Naive thymus-derived CD8-positive, alpha-beta T cell (primary cell): ENCODE measurements around the gene PARN. TPM values are rescaled to one million over a fixed set of nuclear protein-coding genes. Genes with fewer than 3 reads are reported as not detected.
A peak's percentile ranks its signal among the peaks of the same experiment; 100 is the strongest.

Experiments
- ATAC-seq, 2 donors: fragments of 150-1000 bp; cut with Tn5 transposase in 1 of 2; sonication (Bioruptor Pico), chemical (Tn5 transposase) in 1 of 2; 1 replicate in 1 of 2; 2 replicates in 1 of 2; pipeline ENCODE4 v1.10.0; 2021; ENCODE audit warnings: mild to moderate bottlenecking in 2 of 2, moderate library complexity in 2 of 2
- POLR2A ChIA-PET: fragments of 350-600 bp; sonication (Branson Sonifier 250); formaldehyde crosslinking; loops from one replicate; lab custom pipeline; 2021; ENCODE audit warnings: antibody characterized with exemption; lab: Charles Lee
- DNase-seq, 10 donors: peaks; one replicate each; pipeline versions ENCODE4 v3.0.0 to v3.0.0-alpha.2; 2020 to 2022
- H3K27ac Mint-ChIP-seq, 10 donors: one replicate each; pipeline ENCODE4 v1.8.0; 2020 to 2022; ENCODE audit warnings: mild to moderate bottlenecking in 10 of 10, mixed read lengths in 10 of 10, moderate library complexity in 4 of 10, inconsistent platforms in 1 of 10
- H3K27me3 Mint-ChIP-seq, 5 donors: one replicate each; pipeline ENCODE4 v1.8.0; 2021 to 2022; ENCODE audit warnings: mixed read lengths in 5 of 5
- H3K36me3 Mint-ChIP-seq, 3 donors: one replicate each; pipeline ENCODE4 v1.8.0; 2020 to 2022; ENCODE audit warnings: mixed read lengths in 3 of 3, mild to moderate bottlenecking in 2 of 3, inconsistent platforms in 1 of 3
- H3K4me1 Mint-ChIP-seq, 4 donors: one replicate each; pipeline ENCODE4 v1.8.0; 2021 to 2022; ENCODE audit warnings: mixed read lengths in 4 of 4
- H3K4me3 Mint-ChIP-seq, 10 donors: one replicate each; pipeline ENCODE4 v1.8.0; 2020 to 2022; ENCODE audit warnings: mild to moderate bottlenecking in 10 of 10, mixed read lengths in 10 of 10, moderate library complexity in 6 of 10, inconsistent platforms in 1 of 10
- H3K9me3 Mint-ChIP-seq, 9 donors: one replicate each; pipeline ENCODE4 v1.8.0; 2020 to 2022; ENCODE audit warnings: mixed read lengths in 9 of 9, mild to moderate bottlenecking in 3 of 9, inconsistent platforms in 1 of 9, moderate library complexity in 1 of 9
- polyA plus RNA-seq, 3 donors: library from polyadenylated mRNA; unstranded; fragments of 300-500 nt; fragmentation: Illumina TruSeq; gene quantifications; one replicate each; pipeline ENCODE4 v1.2.3, GENCODE V29; 2021
- total RNA-seq, 8 experiments: library from RNA in 2 of 8; stranded (reverse) in 2 of 8; gene quantifications; one replicate each; pipeline ENCODE4 v1.2.3 and lab custom pipeline; 2021 to 2026

PARN gene
- total and polyA plus RNA-seq, 5 experiments from 2014 or later = 40.8 to 50.8 (median 47.9) TPM

DNA sequence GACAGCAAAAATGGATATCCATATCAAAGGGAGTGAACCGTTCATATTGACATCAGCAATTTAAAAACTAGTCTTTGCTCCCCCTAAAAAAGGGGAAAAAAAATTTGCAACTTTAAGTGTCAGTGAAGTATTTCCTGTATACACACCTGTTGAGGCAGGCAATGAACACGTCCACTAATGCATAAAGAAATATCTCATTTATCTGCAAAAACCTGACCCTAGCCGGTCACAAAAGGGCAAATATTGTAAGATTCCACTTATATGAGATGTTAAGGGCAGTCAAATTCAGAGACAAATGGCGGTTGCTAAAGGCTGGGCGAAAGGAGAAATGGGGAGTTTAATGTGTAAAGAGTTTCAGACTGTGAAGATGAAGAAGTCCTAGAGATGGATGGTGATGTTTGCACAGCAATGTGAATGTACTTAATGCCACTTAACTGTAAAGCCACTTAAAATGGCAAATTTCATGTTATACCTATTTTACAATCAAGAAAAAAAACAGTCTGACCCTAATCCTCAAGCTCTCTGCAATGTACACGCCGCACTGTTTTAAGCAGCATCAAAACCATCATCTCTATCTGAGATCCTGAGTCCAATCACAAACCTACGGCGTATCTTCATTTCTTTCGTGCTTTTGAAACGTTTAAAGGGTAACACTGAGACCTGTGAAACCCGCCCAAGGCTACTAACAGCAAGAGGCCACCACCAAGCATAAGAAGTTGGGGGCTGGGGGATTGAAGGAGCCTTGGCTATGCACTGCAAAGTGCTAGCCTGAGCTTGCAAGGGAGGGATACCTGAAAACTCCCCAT, 1.1 kb downstream of the PARN start:
- H3K4me3 Mint-ChIP-seq = peak overlapping the region; percentile 84 to 98 (median 94)
- POLR2A ChIA-PET = interaction anchor here (0.8 to 1.4 kb wide), 2 partner anchors 47 to 343 kb away, joined by 3 to 14 read pairs; no protein-coding TSS in a partner anchor
- no peaks in the 10 kb centered on the region for H3K27me3 Mint-ChIP-seq
- DNase-seq = peak in 2 of 10 donors; percentile 6 to 39
- peak overlapping the region; percentile 92 to 99 (median 97) for H3K27ac Mint-ChIP-seq
- ATAC-seq = no peak
- peaks cover 0 to 9% (median 0%) of the 10 kb centered on the region in 9 donors for H3K9me3 Mint-ChIP-seq
- H3K4me1 Mint-ChIP-seq = peaks cover 17 to 55% (median 45%) of the 10 kb centered on the region in 4 donors
- H3K36me3 Mint-ChIP-seq = peaks cover 0 to 42% (median 13%) of the 10 kb centered on the region in 3 donors

DNA sequence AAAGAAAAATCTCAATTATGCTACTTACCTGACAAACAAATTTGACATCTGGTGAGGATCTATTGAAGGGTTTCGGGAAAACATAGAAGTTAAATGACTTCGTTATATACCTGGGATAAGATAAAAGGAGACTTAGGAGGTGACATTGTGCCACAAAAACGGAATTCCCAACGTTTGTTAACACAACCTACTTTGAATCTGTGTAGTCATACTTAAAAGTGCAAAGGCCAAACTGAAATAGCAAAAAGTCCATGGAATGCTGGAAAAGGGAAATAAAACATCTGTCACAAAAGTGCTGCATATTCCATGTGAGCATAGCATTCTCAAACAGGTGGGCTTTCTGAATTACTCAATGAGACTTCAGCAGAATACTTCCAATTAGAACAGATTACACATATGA, 3.0 kb downstream of the PARN start:
- peaks cover 0 to 60% (median 17%) of the 10 kb centered on the region in 3 donors for H3K36me3 Mint-ChIP-seq
- H3K4me3 Mint-ChIP-seq = peak overlapping the region in 1 of 10 donors; percentile 10
- POLR2A ChIA-PET = no interaction called here
- H3K27ac Mint-ChIP-seq = peak overlapping the region in 3 of 10 donors; percentile 43 to 69 (median 48)
- peaks cover 15 to 47% (median 34%) of the 10 kb centered on the region in 4 donors for H3K4me1 Mint-ChIP-seq
- ATAC-seq = no peak
- no peaks in the 10 kb centered on the region for H3K27me3 Mint-ChIP-seq
- no peak for DNase-seq
- H3K9me3 Mint-ChIP-seq = peaks cover 0 to 9% (median 0%) of the 10 kb centered on the region in 9 donors

DNA sequence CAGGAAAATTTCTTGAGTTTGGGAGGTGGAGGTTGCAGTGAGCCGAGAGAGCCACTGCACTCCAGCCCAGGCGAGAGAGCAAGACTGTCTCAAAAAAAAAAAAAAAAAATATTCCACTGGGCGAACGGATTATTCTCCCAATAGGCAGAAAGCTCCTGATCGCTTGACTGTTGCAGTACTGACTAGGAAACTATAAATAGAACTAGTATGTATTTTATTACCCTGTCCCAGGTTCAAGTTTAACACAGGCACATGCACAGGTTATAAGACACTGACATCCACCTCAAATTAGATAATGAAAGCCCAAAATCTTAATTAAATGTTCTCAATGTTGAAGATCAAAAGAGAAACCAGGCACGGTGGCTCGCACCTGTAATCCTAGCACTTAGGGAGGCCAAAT, 11.5 kb downstream of the PARN start:
- peaks cover 0 to 91% (median 13%) of the 10 kb centered on the region in 3 donors for H3K36me3 Mint-ChIP-seq
- no peaks in the 10 kb centered on the region for H3K9me3 Mint-ChIP-seq
- H3K27ac Mint-ChIP-seq = peak overlapping the region in 1 of 10 donors; percentile 37
- DNase-seq (no peak), ATAC-seq (no peak)
- POLR2A ChIA-PET = interaction anchor here (1.0 kb wide), 1 partner anchor 11 kb away, joined by 3 read pairs; the partner anchor contains the start of gene PARN
- no peaks in the 10 kb centered on the region for H3K27me3 Mint-ChIP-seq
- peaks cover 0 to 11% (median 4%) of the 10 kb centered on the region in 4 donors for H3K4me1 Mint-ChIP-seq
- no peak overlapping the region for H3K4me3 Mint-ChIP-seq

DNA sequence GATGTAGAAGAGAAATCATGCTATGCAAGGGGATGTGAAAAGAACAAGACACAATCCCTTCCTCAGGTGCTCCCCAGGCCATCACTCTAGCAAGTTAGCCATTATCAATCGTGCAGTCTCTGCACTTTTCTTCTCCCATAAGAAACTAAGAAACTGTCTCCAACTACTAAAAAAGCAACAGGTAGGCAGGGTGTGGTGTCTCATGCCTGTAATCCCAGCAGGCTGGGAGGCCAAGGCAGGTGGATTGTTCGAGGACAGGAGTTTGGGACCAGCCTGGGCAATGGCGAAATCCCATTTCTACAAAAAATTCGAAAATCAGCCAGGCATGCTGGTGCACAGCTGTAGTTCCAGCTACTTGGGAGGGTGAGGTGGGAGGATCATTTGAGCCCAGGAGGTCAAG, 13.8 kb downstream of the PARN start:
- Mint-ChIP-seq H3K27ac (peak overlapping the region in 2 of 10 donors; percentile 37 to 40), H3K36me3 (peaks cover 0 to 87% (median 12%) of the 10 kb centered on the region in 3 donors), H3K27me3 (no peaks in the 10 kb centered on the region), H3K4me1 (peaks cover 0 to 9% (median 4%) of the 10 kb centered on the region in 4 donors), H3K9me3 (no peaks in the 10 kb centered on the region), H3K4me3 (no peak overlapping the region)
- POLR2A ChIA-PET = interaction anchor here (1.2 kb wide), 1 partner anchor 12 kb away, joined by 3 read pairs; no protein-coding TSS in a partner anchor
- ATAC-seq (no peak), DNase-seq (no peak)

DNA sequence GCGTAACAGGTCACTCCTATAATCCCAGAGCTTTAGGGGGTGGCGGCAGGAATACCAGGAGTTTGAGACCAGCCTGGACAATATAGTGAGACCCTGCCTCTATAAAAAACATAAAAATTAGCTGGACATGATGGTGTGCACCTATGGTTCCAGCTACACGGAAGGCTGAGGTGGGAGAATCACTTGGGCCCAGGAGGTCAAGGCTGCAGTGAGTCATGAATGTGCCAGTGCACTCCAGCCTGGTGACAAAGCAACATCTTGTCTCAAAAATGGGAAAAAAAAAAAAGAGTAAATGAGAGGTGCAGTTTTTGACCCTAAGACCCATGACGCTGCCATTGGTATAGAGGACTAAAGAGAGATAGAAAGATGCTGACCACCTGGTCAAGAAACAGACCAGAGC, 16.1 kb downstream of the PARN start:
- no peak for ATAC-seq
- H3K27me3 Mint-ChIP-seq = no peaks in the 10 kb centered on the region
- H3K36me3 Mint-ChIP-seq = peaks cover 5 to 89% (median 19%) of the 10 kb centered on the region in 3 donors
- H3K9me3 Mint-ChIP-seq = no peaks in the 10 kb centered on the region
- POLR2A ChIA-PET = no interaction called here
- DNase-seq = no peak
- H3K27ac Mint-ChIP-seq = peak overlapping the region in 2 of 10 donors; percentile 38 to 80
- peaks cover 0 to 7% (median 2%) of the 10 kb centered on the region in 4 donors for H3K4me1 Mint-ChIP-seq
- H3K4me3 Mint-ChIP-seq = no peak overlapping the region

DNA sequence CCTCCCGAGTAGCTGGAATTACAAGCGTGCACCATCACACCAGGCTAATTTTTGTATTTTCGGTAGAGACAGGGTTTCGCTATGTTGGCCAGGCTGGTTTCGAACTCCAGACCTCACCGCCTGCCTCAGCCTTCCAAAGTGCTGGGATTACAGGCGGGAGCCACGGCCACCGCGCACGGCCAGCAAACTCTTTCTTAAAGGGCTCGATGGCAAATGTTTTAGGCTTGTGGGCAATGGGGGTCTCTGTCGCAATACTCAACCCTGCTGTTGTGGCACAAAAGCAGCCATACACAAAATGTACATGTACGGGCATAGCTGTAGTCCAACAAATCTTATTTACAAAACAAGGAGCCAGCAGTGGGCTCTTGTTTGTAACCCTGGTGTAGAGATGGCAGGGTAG, 18.4 kb downstream of the PARN start:
- Mint-ChIP-seq H3K27me3 (no peaks in the 10 kb centered on the region), H3K27ac (no peak overlapping the region), H3K4me1 (peaks cover 0 to 4% (median 1%) of the 10 kb centered on the region in 4 donors), H3K4me3 (no peak overlapping the region), H3K36me3 (peaks cover 5 to 90% (median 23%) of the 10 kb centered on the region in 3 donors), H3K9me3 (no peaks in the 10 kb centered on the region)
- no peak for DNase-seq
- no peak for ATAC-seq
- POLR2A ChIA-PET = no interaction called here

DNA sequence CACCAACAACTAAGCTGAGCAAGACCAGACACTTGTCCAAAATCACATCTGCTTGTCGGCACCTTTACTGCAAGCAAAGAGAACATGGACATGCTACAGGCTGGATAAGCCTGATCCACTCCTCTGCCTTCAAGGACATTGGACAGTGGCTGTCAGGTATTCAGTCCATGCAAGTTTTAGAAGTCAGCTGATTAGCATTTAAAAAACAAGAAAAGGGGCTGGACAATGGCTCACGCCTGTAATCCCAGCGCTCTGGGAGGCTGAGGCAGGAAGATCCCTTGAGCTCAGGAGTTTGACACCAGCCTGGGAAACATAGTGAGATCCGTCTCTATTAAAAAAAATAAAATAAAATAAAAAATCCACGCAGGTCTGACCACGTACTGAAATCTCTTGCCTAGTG, 20.3 kb downstream of the PARN start:
- Mint-ChIP-seq H3K27ac (no peak overlapping the region), H3K4me3 (no peak overlapping the region), H3K36me3 (peaks cover 9 to 87% (median 23%) of the 10 kb centered on the region in 3 donors), H3K9me3 (no peaks in the 10 kb centered on the region), H3K4me1 (peaks cover 0 to 3% (median 2%) of the 10 kb centered on the region in 4 donors), H3K27me3 (no peaks in the 10 kb centered on the region)
- ATAC-seq (no peak), DNase-seq (no peak)
- POLR2A ChIA-PET = interaction anchor here (0.7 kb wide), 1 partner anchor 517 kb away, joined by 3 read pairs; no protein-coding TSS in a partner anchor

DNA sequence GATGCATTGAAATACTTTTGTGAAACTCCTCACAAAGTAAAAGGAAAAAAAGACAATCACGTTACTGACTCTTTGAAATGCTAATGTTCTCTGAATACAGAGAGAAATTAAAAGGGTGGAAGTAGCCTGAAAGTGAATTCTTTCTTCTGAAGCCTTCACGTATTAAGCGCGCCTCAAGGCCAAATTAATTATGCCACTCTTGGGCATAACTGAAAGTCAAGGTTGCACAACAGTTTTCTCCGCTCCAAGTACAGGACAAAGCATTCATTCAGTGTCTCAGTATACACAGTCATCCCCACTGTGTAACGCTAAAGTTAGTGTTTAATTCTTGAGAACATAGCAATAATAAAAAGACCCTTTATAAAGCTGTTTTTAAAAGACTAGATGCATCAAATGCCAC, 21.5 kb downstream of the PARN start:
- no peaks in the 10 kb centered on the region for H3K9me3 Mint-ChIP-seq
- H3K4me1 Mint-ChIP-seq = peaks cover 0 to 3% (median under 1%) of the 10 kb centered on the region in 4 donors
- H3K4me3 Mint-ChIP-seq = no peak overlapping the region
- POLR2A ChIA-PET = no interaction called here
- no peaks in the 10 kb centered on the region for H3K27me3 Mint-ChIP-seq
- DNase-seq = no peak
- H3K36me3 Mint-ChIP-seq = peaks cover 9 to 87% (median 22%) of the 10 kb centered on the region in 3 donors
- ATAC-seq = no peak
- H3K27ac Mint-ChIP-seq = no peak overlapping the region

DNA sequence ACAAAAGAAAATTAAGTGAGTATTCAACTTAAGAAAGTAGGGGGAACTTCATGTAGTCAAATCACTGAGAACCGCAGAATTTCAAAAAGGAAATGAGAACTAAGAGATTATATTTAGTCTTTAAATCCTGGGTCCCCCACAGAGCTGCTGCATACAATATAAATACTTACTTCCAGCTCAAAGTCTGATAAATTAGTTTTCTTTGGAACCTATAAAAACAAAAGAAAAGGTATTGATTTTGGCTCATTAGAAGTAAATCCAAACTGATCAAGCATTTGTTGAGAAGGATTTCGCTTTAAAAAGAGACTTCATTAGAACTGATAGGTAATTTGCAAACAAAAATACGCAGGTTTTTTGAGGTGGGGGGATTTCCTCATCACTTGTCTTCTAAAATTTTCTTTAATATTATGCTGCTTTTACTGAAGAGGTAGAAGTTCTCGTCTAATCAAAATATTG, 21.9 kb downstream of the PARN start:
- H3K36me3 Mint-ChIP-seq = peaks cover 9 to 87% (median 25%) of the 10 kb centered on the region in 3 donors
- POLR2A ChIA-PET = no interaction called here
- no peak for DNase-seq
- ATAC-seq = no peak
- H3K27ac Mint-ChIP-seq = no peak overlapping the region
- H3K4me1 Mint-ChIP-seq = peaks cover 0 to 3% (median 1%) of the 10 kb centered on the region in 4 donors
- no peaks in the 10 kb centered on the region for H3K27me3 Mint-ChIP-seq
- no peak overlapping the region for H3K4me3 Mint-ChIP-seq
- H3K9me3 Mint-ChIP-seq = no peaks in the 10 kb centered on the region

DNA sequence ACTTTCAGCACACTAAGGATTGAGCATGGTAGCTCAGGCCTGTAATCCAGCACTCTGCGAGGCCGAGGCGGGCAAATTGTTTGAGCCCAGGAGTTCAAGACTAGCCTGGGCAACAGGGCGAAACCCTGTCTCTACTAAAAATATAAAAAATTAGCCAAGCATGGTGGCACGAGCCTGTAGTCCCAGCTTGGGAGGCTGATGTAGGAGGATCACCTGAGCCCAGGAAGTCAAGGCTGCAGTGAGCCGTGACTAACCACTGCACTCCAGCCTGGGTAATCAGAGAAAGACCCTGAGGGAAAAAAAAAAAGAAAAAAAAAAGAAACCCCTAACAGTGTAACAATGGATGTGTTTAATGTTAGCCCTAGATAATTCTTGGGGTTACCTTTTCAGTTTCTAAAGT, 24.0 kb downstream of the PARN start:
- no peak for ATAC-seq
- peaks cover 17 to 88% (median 35%) of the 10 kb centered on the region in 3 donors for H3K36me3 Mint-ChIP-seq
- POLR2A ChIA-PET = no interaction called here

DNA sequence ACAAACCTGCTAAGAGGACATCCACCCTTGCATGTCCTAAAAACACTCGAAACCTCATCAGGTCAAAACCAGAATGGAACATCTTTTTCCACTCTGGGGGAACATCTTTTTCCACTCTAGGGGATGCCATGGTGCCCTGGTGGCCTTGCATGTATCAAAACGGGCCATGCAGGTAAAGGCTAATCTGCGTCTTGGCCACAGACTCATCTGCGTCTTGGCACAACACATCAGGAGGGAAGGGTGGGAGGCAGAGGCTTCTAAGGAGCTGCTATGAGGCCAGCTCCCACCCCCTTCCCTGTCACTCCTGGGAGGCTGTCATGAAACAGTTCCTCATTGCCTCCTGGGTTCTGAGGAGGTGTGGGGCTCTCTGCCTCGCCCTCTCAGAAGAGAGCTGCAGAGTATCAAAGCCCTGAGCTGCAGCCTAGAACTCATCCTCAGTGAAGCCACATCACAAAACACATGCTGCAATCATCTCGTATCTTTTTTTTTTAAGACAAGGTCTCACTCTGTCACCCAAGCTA, 27.6 kb downstream of the PARN start:
- Mint-ChIP-seq H3K27me3 (no peaks in the 10 kb centered on the region), H3K4me3 (peak overlapping the region in 1 of 10 donors; percentile 18), H3K27ac (peak overlapping the region in 4 of 10 donors; percentile 24 to 53 (median 45)), H3K9me3 (no peaks in the 10 kb centered on the region), H3K36me3 (peaks cover 22 to 88% (median 36%) of the 10 kb centered on the region in 3 donors), H3K4me1 (peaks cover 0 to 5% (median 3%) of the 10 kb centered on the region in 4 donors)
- DNase-seq (no peak), ATAC-seq (no peak)
- POLR2A ChIA-PET = no interaction called here

More for the DNA sequence above, 24.0 kb downstream of the PARN start:
- DNase-seq = no peak
- Mint-ChIP-seq H3K27ac (no peak overlapping the region), H3K4me1 (peaks cover 0 to 5% (median 2%) of the 10 kb centered on the region in 4 donors), H3K9me3 (no peaks in the 10 kb centered on the region), H3K27me3 (no peaks in the 10 kb centered on the region), H3K4me3 (no peak overlapping the region)

DNA sequence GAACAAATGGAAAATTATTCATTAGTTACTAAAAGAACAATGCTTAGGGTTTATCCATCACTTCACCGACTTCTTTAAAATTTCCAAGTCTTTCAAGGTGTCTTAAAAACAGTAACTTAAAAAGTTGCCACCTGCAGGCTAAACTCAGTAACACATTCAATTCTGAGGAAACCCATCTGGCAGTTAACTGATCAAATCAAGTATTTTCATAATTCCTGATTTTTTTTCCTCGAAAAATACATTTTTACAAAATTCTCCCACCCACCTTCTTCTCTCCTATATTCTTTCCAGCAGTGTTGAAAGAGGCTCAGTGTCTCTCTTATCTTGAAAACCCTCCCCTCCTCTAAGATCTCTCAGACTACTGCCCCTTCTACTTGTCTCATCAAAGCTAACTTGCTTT, 29.9 kb downstream of the PARN start:
- POLR2A ChIA-PET = no interaction called here
- Mint-ChIP-seq H3K36me3 (peaks cover 19 to 84% (median 33%) of the 10 kb centered on the region in 3 donors), H3K4me1 (peaks cover 0 to 6% (median 2%) of the 10 kb centered on the region in 4 donors), H3K27ac (peak overlapping the region in 1 of 10 donors; percentile 43), H3K4me3 (no peak overlapping the region), H3K9me3 (no peaks in the 10 kb centered on the region), H3K27me3 (no peaks in the 10 kb centered on the region)
- peak in 3 of 10 donors; percentile 7 to 27 (median 22) for DNase-seq
- no peak for ATAC-seq
